H1 (cell line): ENCODE results near the gene SLC43A3.

Experiments
- ASH2L ChIP-seq: fragments of 200-600, 300-600 bp; sonication (generic); IDR thresholded peaks from one replicate; pipeline ENCODE4 v1.7.1; 2017; ENCODE audit warnings: low read length
- CHD1 ChIP-seq: IDR thresholded peaks from 2 replicates; pipeline ENCODE4 v1.6.1; 2012; ENCODE audit warnings: low read depth, low read length, improper control_type of control experiment
- CTCF ChIP-seq, 3 experiments: IDR thresholded peaks; 1 replicate in 2 of 3; 2 replicates in 1 of 3; pipeline versions ENCODE4 v1.5.1 to v1.6.1; 2011; ENCODE audit warnings: low read length in 3 of 3, mild to moderate bottlenecking in 3 of 3, inconsistent platforms in 2 of 3, low read depth in 1 of 3, moderate library complexity in 1 of 3; ENCODE audit not compliant: insufficient read depth in 1 of 3; ENCODE audit errors: control extremely low read depth in 1 of 3
- EGR1 ChIP-seq: IDR thresholded peaks from 2 replicates; pipeline ENCODE4 v1.6.1; 2011; ENCODE audit warnings: low read depth, low read length, borderline replicate concordance
- EZH2 ChIP-seq: fragments of 200-600 bp; sonication (generic); IDR thresholded peaks from 2 replicates; pipeline ENCODE4 v1.7.1; 2012; ENCODE audit warnings: low read depth, mild to moderate bottlenecking, moderate library complexity, low read length, inconsistent platforms; ENCODE audit not compliant: severe bottlenecking
- HDAC6 ChIP-seq: IDR thresholded peaks from one replicate; pipeline ENCODE4 v1.7.1; 2012; ENCODE audit warnings: low read depth, mild to moderate bottlenecking, inconsistent platforms, low read length, moderate library complexity
- MAX ChIP-seq: IDR thresholded peaks from 2 replicates; pipeline ENCODE4 v1.6.1; 2012; ENCODE audit warnings: inconsistent platforms
- POLR2A ChIP-seq, 2 experiments: IDR thresholded peaks; 1 replicate in 1 of 2; 2 replicates in 1 of 2; pipeline ENCODE4 v1.6.1; 2011; ENCODE audit warnings: low read depth in 2 of 2, low read length in 2 of 2, mild to moderate bottlenecking in 2 of 2; ENCODE audit errors: control extremely low read depth in 1 of 2
- POLR2AphosphoS5 ChIP-seq: IDR thresholded peaks from 2 replicates; pipeline ENCODE4 v1.6.1; 2011; ENCODE audit warnings: low read depth, low read length
- RAD21 ChIP-seq, 2 experiments: IDR thresholded peaks in 1 of 2; conservative IDR thresholded peaks in 1 of 2; 2 replicates each; pipeline ENCODE4 v1.6.1; 2011; ENCODE audit warnings: low read depth in 2 of 2, low read length in 2 of 2, improper control_type of control experiment in 1 of 2, inconsistent platforms in 1 of 2, mild to moderate bottlenecking in 1 of 2, moderate library complexity in 1 of 2
- SRF ChIP-seq: IDR thresholded peaks from 2 replicates; pipeline ENCODE4 v1.6.1; 2011; ENCODE audit warnings: mild to moderate bottlenecking, low read depth, low read length, moderate library complexity
- TCF12 ChIP-seq: IDR thresholded peaks from 2 replicates; pipeline ENCODE4 v1.6.1; 2011; ENCODE audit warnings: low read depth, mild to moderate bottlenecking, low read length
- YY1 ChIP-seq: IDR thresholded peaks from 2 replicates; pipeline ENCODE4 v1.6.1; 2011; ENCODE audit warnings: low read depth, mild to moderate bottlenecking, low read length

GRCh38 chr11:57390535-57390934, 36.4 kb downstream of the SLC43A3 start, which contains the start of gene PRG2:
- TF ChIP-seq CTCF (IDR thresholded peaks at IDR 0.05; ENCODE audit: control extremely low read depth in 1 of 3, insufficient read depth in 1 of 3, low read depth in 1 of 3, low read length in 3 of 3) (no peak), POLR2A (IDR thresholded peaks at IDR 0.05; ENCODE audit: control extremely low read depth in 1 of 2, low read depth in 2 of 2, low read length in 2 of 2) (no peak), POLR2AphosphoS5 (no peak), TCF12 (no peak), MAX (no peak), EGR1 (no peak), YY1 (no peak), ASH2L (no peak), SRF (no peak), RAD21 (IDR thresholded peaks at IDR 0.05 in 1 of 2, conservative IDR thresholded peaks at IDR 0.05 in 1 of 2; ENCODE audit: low read depth in 2 of 2, low read length in 2 of 2) (no peak), EZH2 (no peak), HDAC6 (no peak), CHD1 (no peak)
